GM12878 (cell line): ENCODE data around the gene FCGR1A.
"Not testable (repeated sequence)": the region's sequence is repeated elsewhere in the genome, so short reads cannot be mapped to it uniquely, and the experiment has no call there.

Experiments
- BHLHE40 ChIP-seq, 2 experiments: fragments of 450-650 bp in 1 of 2; IDR thresholded peaks; 2 replicates each; pipeline ENCODE4 v1.6.1; 2011 to 2017; ENCODE audit warnings: low read depth in 2 of 2, borderline replicate concordance in 1 of 2, improper control_type of control experiment in 1 of 2, low read length in 1 of 2, mild to moderate bottlenecking in 1 of 2
- SIN3A ChIP-seq: IDR thresholded peaks from 2 replicates; pipeline ENCODE4 v1.6.1; 2012; ENCODE audit warnings: low read depth, low read length, improper control_type of control experiment
- TF ChIP-seq, protein P1 (sequence below), 3 experiments: IDR thresholded peaks in 2 of 3; conservative IDR thresholded peaks in 1 of 3; 2 replicates each; pipeline ENCODE4 v1.5.1; 2011; ENCODE audit warnings: low read depth in 3 of 3, low read length in 3 of 3, mild to moderate bottlenecking in 3 of 3, control low read depth in 2 of 3, moderate library complexity in 2 of 3, inconsistent platforms in 1 of 3, mixed read lengths in 1 of 3; ENCODE audit not compliant: control insufficient read depth in 2 of 3, insufficient read depth in 1 of 3; ENCODE audit errors: extremely low read depth in 1 of 3

DNA sequence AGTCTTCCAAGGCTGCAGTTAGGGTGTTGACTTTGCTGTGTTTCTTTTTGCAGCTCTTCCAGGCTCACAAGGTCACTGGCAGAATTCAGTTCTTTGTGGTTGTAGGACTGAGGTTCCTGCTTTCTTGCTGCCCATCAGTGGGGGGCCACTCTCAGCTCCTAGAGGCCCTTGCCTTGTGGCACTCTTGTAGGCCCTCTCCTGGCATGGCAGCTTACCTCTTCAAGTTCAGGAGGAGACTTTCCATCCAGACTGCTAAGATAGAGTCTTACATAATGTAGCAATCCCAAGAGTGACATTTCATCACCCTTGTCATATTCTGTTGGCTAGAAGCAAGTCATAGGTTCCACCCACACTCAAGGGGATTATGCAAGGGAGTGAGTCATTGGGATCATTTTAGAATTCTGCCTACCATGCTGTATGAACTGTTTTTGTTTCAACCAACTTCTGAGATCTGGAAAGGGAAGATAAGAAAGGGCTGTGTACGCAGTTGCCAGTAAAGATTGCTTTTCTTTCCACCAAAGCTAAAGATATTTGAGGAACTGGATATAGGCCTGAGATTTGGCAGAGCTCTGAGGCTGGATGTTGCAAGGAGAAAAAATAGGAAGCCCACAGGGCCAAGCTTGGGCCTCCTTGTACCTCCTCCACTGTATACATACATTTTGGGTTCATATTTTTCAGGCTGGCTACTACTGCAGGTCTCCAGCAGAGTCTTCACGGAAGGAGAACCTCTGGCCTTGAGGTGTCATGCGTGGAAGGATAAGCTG, 5.4 kb downstream of the FCGR1A start:
- TF ChIP-seq, protein P1, sequence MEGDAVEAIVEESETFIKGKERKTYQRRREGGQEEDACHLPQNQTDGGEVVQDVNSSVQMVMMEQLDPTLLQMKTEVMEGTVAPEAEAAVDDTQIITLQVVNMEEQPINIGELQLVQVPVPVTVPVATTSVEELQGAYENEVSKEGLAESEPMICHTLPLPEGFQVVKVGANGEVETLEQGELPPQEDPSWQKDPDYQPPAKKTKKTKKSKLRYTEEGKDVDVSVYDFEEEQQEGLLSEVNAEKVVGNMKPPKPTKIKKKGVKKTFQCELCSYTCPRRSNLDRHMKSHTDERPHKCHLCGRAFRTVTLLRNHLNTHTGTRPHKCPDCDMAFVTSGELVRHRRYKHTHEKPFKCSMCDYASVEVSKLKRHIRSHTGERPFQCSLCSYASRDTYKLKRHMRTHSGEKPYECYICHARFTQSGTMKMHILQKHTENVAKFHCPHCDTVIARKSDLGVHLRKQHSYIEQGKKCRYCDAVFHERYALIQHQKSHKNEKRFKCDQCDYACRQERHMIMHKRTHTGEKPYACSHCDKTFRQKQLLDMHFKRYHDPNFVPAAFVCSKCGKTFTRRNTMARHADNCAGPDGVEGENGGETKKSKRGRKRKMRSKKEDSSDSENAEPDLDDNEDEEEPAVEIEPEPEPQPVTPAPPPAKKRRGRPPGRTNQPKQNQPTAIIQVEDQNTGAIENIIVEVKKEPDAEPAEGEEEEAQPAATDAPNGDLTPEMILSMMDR (IDR thresholded peaks at IDR 0.05 in 2 of 3, conservative IDR thresholded peaks at IDR 0.05 in 1 of 3; ENCODE audit: control insufficient read depth in 2 of 3, extremely low read depth in 1 of 3, insufficient read depth in 1 of 3, low read depth in 3 of 3, low read length in 3 of 3) = not testable (repeated sequence)
- TF ChIP-seq BHLHE40 (IDR thresholded peaks at IDR 0.05; ENCODE audit: borderline replicate concordance in 1 of 2, low read depth in 2 of 2, low read length in 1 of 2); SIN3A: not testable (repeated sequence)
